GM23338 (cell line): ENCODE data around the gene CLEC12A. TPM values are rescaled to one million over a fixed set of nuclear protein-coding genes. Genes with fewer than 3 reads are reported as not detected.

Source experiments
- ATAC-seq: fragments of 200-7000 bp; cut with Tn5 transposase; 3 replicates; pipeline ENCODE4 v1.9.1; 2020
- DNase-seq: peaks from one replicate; pipeline ENCODE4 v3.0.0-alpha.2; 2015; ENCODE audit warnings: low spot score
- H2AFZ ChIP-seq: fragments of 200-600 bp; sonication (generic); 2 replicates; pipeline ENCODE4 v1.8.0; 2016; ENCODE audit warnings: antibody characterized with exemption, mild to moderate bottlenecking, moderate library complexity
- H3F3A ChIP-seq: fragments of 200-600 bp; sonication (generic); replicated peaks from 2 replicates; pipeline ENCODE4 v1.8.0; 2017; ENCODE audit warnings: antibody characterized with exemption, mixed run types, low read depth
- H3K27ac ChIP-seq: fragments of 200-600 bp; sonication (generic); 2 replicates; pipeline ENCODE4 v1.6.1; 2016; ENCODE audit warnings: low read depth
- H3K27me3 ChIP-seq: fragments of 200-600 bp; sonication (generic); 2 replicates; pipeline ENCODE4 v1.8.0; 2016; ENCODE audit warnings: mild to moderate bottlenecking, mixed run types, moderate library complexity; ENCODE audit not compliant: insufficient read depth
- H3K36me3 ChIP-seq: fragments of 200-600 bp; sonication (generic); 2 replicates; pipeline ENCODE4 v1.8.0; 2016; ENCODE audit warnings: mild to moderate bottlenecking; ENCODE audit not compliant: insufficient read depth
- H3K4me1 ChIP-seq: fragments of 200-600 bp; sonication (generic); 2 replicates; pipeline ENCODE4 v1.8.0; 2016; ENCODE audit warnings: mild to moderate bottlenecking, moderate library complexity; ENCODE audit not compliant: insufficient read depth
- H3K4me2 ChIP-seq: fragments of 200-600 bp; sonication (generic); 2 replicates; pipeline ENCODE4 v1.7.1; 2017; ENCODE audit warnings: mixed run types
- H3K4me3 ChIP-seq: fragments of 200-600 bp; sonication (generic); 2 replicates; pipeline ENCODE4 v1.6.1; 2016; ENCODE audit warnings: mixed run types
- H3K79me2 ChIP-seq: fragments of 200-600 bp; sonication (generic); replicated peaks from 2 replicates; pipeline ENCODE4 v1.8.0; 2017; ENCODE audit warnings: mild to moderate bottlenecking; ENCODE audit not compliant: insufficient read depth
- H3K9me2 ChIP-seq: fragments of 200-600 bp; sonication (generic); 2 replicates; pipeline ENCODE4 v1.8.0; 2017; ENCODE audit not compliant: insufficient read depth
- H4K20me1 ChIP-seq: fragments of 200-600 bp; sonication (generic); replicated peaks from 2 replicates; pipeline ENCODE4 v1.8.0; 2017; ENCODE audit warnings: mild to moderate bottlenecking; ENCODE audit not compliant: insufficient read depth
- H3K27ac Mint-ChIP-seq: 2 replicates; pipeline ENCODE4 v1.8.0; 2020; ENCODE audit warnings: inconsistent platforms, mild to moderate bottlenecking, moderate library complexity, mixed read lengths
- H3K27me3 Mint-ChIP-seq: 3 replicates; pipeline ENCODE4 v1.8.0; 2022; ENCODE audit warnings: low read depth, mild to moderate bottlenecking, moderate library complexity, mixed read lengths, inconsistent platforms; ENCODE audit not compliant: insufficient read depth, poor library complexity
- H3K36me3 Mint-ChIP-seq: 3 replicates; pipeline ENCODE4 v1.8.0; 2021; ENCODE audit warnings: low read depth, mild to moderate bottlenecking, inconsistent platforms, moderate library complexity, mixed read lengths
- H3K4me1 Mint-ChIP-seq: 3 replicates; pipeline ENCODE4 v1.8.0; 2020; ENCODE audit warnings: mild to moderate bottlenecking, inconsistent platforms, mixed read lengths
- H3K4me3 Mint-ChIP-seq: 3 replicates; pipeline ENCODE4 v1.8.0; 2021; ENCODE audit warnings: moderate library complexity, mild to moderate bottlenecking, inconsistent platforms, mixed read lengths
- H3K9me3 Mint-ChIP-seq: 3 replicates; pipeline ENCODE4 v1.8.0; 2020; ENCODE audit warnings: moderate library complexity, mild to moderate bottlenecking, inconsistent platforms, mixed read lengths
- CREB1 ChIP-seq: fragments of 250-450 bp; sonication (Bioruptor Pico); IDR thresholded peaks from 2 replicates; pipeline ENCODE4 v1.5.0; 2020; ENCODE audit warnings: low read depth, mild to moderate bottlenecking, moderate library complexity
- CTCF ChIP-seq, 2 experiments: fragments of 200-600 bp in 1 of 2; sonication (generic) in 1 of 2; conservative IDR thresholded peaks; 2 replicates each; pipeline versions ENCODE4 v1.5.1 to v1.6.1; 2016 to 2017; ENCODE audit warnings: antibody characterized with exemption in 2 of 2, low read depth in 2 of 2, mild to moderate bottlenecking in 2 of 2, moderate library complexity in 1 of 2
- EZH2 ChIP-seq: fragments of 200-600 bp; sonication (generic); IDR thresholded peaks from one replicate; pipeline ENCODE4 v1.8.0; 2017; ENCODE audit warnings: antibody characterized with exemption, mild to moderate bottlenecking, low read depth; ENCODE audit not compliant: unreplicated experiment
- EZH2phosphoT487 ChIP-seq: fragments of 200-600 bp; sonication (generic); IDR thresholded peaks from one replicate; pipeline ENCODE4 v1.8.1; 2018; ENCODE audit warnings: antibody characterized with exemption; ENCODE audit not compliant: unreplicated experiment
- JUNB ChIP-seq: IDR thresholded peaks from one replicate; pipeline ENCODE4 v1.6.1; 2016; ENCODE audit warnings: antibody characterized with exemption; ENCODE audit not compliant: unreplicated experiment
- NANOG ChIP-seq: IDR thresholded peaks from 2 replicates; pipeline ENCODE4 v1.6.1; 2016; ENCODE audit warnings: antibody characterized with exemption, borderline replicate concordance
- POLR2AphosphoS5 ChIP-seq: IDR thresholded peaks from 2 replicates; pipeline ENCODE4 v1.6.1; 2016; ENCODE audit warnings: antibody characterized with exemption, low read depth
- STAT1 ChIP-seq: IDR thresholded peaks from one replicate; pipeline ENCODE4 v1.6.1; 2016; ENCODE audit warnings: antibody characterized with exemption; ENCODE audit not compliant: unreplicated experiment
- ZNF114 ChIP-seq: fragments of 250-450 bp; sonication (Bioruptor Pico); IDR thresholded peaks from 2 replicates; pipeline ENCODE4 v1.5.0; 2020; ENCODE audit warnings: mild to moderate bottlenecking, moderate library complexity
- ZNF331 ChIP-seq: fragments of 250-450 bp; sonication (Bioruptor Pico); IDR thresholded peaks from 2 replicates; pipeline ENCODE4 v1.5.0; 2020; ENCODE audit warnings: low read depth, mild to moderate bottlenecking, moderate library complexity
- polyA plus RNA-seq: library from polyadenylated mRNA; unstranded; fragments of >200 nt; fragmentation: Nextera tagmentation; extraction: Ambion mirVana; gene quantifications from 2 replicates; pipeline ENCODE4 v1.2.1, GENCODE V29; 2016
- total RNA-seq: library from RNA; depleted of rRNA; stranded (reverse); fragments of >200 nt; shearing (Covaris generic); gene quantifications from 2 replicates; pipeline ENCODE4 v1.2.3, GENCODE V29; 2014
- TF ChIP-seq, protein P1 (sequence below): IDR thresholded peaks from one replicate; pipeline ENCODE4 v1.6.1; 2018; ENCODE audit warnings: antibody characterized with exemption; ENCODE audit not compliant: unreplicated experiment
- TF ChIP-seq, protein P2 (sequence below): IDR thresholded peaks from 2 replicates; pipeline ENCODE4 v1.6.1; 2016; ENCODE audit warnings: antibody characterized with exemption
- TF ChIP-seq, protein P3 (sequence below): fragments of 250-450 bp; sonication (Bioruptor Pico); IDR thresholded peaks from 2 replicates; pipeline ENCODE4 v1.5.0; 2020; ENCODE audit warnings: mild to moderate bottlenecking, moderate library complexity

The CLEC12A gene
- total and polyA plus RNA-seq, 2 experiments from 2014 or later: not detected

DNA sequence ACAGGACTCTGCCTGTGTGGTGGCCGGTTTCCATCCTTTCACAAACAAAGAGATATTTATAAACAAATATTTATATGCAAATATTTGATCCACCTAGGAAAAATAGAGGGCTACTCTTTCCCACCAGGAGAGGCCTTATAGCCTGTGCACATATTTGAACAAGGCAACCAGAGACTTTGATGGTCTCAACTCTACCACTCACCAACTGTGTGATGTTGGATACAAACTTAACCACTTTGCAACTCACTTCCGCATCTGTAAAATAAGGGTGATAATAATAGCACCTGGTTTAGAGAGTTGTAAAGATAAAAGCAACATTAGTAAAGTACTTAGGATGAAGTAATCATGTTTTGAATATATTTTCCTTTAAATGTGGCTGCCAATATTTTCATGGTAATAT is 1.5 kb upstream of the CLEC12A start:
- H3K4me3 ChIP-seq: no peak overlapping the region
- H3K4me2 ChIP-seq: no peak overlapping the region
- H3K9me3 Mint-ChIP-seq: peaks cover 14% of the 10 kb centered on the region; the same call in 2 of the 3 replicates
- peaks cover 7% of the 10 kb centered on the region; the same call in 2 of the 3 replicates for H3K36me3 Mint-ChIP-seq
- H3K27ac Mint-ChIP-seq: no peak overlapping the region
- no peaks in the 10 kb centered on the region; the same call in 1 of the 2 replicates for H3K4me1 ChIP-seq
- H3K27ac ChIP-seq: no peak overlapping the region
- no peaks in the 10 kb centered on the region for H4K20me1 ChIP-seq
- H3K27me3 ChIP-seq: no peaks in the 10 kb centered on the region
- H3F3A ChIP-seq: no peaks in the 10 kb centered on the region
- DNase-seq: no peak
- peaks cover 3% of the 10 kb centered on the region for H3K27me3 Mint-ChIP-seq
- H2AFZ ChIP-seq: no peak overlapping the region
- no peaks in the 10 kb centered on the region; the same call in 2 of the 3 replicates for H3K4me1 Mint-ChIP-seq
- no peak overlapping the region for H3K4me3 Mint-ChIP-seq
- H3K79me2 ChIP-seq: no peaks in the 10 kb centered on the region
- ATAC-seq: no peak
- no peaks in the 10 kb centered on the region for H3K36me3 ChIP-seq
- no peak for TF ChIP-seq CTCF (conservative IDR thresholded peaks at IDR 0.05; ENCODE audit: low read depth in 2 of 2)
- TF ChIP-seq, protein P1, sequence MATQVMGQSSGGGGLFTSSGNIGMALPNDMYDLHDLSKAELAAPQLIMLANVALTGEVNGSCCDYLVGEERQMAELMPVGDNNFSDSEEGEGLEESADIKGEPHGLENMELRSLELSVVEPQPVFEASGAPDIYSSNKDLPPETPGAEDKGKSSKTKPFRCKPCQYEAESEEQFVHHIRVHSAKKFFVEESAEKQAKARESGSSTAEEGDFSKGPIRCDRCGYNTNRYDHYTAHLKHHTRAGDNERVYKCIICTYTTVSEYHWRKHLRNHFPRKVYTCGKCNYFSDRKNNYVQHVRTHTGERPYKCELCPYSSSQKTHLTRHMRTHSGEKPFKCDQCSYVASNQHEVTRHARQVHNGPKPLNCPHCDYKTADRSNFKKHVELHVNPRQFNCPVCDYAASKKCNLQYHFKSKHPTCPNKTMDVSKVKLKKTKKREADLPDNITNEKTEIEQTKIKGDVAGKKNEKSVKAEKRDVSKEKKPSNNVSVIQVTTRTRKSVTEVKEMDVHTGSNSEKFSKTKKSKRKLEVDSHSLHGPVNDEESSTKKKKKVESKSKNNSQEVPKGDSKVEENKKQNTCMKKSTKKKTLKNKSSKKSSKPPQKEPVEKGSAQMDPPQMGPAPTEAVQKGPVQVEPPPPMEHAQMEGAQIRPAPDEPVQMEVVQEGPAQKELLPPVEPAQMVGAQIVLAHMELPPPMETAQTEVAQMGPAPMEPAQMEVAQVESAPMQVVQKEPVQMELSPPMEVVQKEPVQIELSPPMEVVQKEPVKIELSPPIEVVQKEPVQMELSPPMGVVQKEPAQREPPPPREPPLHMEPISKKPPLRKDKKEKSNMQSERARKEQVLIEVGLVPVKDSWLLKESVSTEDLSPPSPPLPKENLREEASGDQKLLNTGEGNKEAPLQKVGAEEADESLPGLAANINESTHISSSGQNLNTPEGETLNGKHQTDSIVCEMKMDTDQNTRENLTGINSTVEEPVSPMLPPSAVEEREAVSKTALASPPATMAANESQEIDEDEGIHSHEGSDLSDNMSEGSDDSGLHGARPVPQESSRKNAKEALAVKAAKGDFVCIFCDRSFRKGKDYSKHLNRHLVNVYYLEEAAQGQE: no peak
- TF ChIP-seq, protein P2, sequence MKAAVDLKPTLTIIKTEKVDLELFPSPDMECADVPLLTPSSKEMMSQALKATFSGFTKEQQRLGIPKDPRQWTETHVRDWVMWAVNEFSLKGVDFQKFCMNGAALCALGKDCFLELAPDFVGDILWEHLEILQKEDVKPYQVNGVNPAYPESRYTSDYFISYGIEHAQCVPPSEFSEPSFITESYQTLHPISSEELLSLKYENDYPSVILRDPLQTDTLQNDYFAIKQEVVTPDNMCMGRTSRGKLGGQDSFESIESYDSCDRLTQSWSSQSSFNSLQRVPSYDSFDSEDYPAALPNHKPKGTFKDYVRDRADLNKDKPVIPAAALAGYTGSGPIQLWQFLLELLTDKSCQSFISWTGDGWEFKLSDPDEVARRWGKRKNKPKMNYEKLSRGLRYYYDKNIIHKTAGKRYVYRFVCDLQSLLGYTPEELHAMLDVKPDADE: no peak
- no peak for TF ChIP-seq STAT1
- no peak for TF ChIP-seq EZH2phosphoT487
- no peak for TF ChIP-seq ZNF114 (CRISPR knock-in tag)
- TF ChIP-seq ZNF331 (CRISPR knock-in tag): no peak
- no peak for TF ChIP-seq NANOG
- no peak for TF ChIP-seq POLR2AphosphoS5
- no peak for TF ChIP-seq JUNB
- TF ChIP-seq, protein P3, sequence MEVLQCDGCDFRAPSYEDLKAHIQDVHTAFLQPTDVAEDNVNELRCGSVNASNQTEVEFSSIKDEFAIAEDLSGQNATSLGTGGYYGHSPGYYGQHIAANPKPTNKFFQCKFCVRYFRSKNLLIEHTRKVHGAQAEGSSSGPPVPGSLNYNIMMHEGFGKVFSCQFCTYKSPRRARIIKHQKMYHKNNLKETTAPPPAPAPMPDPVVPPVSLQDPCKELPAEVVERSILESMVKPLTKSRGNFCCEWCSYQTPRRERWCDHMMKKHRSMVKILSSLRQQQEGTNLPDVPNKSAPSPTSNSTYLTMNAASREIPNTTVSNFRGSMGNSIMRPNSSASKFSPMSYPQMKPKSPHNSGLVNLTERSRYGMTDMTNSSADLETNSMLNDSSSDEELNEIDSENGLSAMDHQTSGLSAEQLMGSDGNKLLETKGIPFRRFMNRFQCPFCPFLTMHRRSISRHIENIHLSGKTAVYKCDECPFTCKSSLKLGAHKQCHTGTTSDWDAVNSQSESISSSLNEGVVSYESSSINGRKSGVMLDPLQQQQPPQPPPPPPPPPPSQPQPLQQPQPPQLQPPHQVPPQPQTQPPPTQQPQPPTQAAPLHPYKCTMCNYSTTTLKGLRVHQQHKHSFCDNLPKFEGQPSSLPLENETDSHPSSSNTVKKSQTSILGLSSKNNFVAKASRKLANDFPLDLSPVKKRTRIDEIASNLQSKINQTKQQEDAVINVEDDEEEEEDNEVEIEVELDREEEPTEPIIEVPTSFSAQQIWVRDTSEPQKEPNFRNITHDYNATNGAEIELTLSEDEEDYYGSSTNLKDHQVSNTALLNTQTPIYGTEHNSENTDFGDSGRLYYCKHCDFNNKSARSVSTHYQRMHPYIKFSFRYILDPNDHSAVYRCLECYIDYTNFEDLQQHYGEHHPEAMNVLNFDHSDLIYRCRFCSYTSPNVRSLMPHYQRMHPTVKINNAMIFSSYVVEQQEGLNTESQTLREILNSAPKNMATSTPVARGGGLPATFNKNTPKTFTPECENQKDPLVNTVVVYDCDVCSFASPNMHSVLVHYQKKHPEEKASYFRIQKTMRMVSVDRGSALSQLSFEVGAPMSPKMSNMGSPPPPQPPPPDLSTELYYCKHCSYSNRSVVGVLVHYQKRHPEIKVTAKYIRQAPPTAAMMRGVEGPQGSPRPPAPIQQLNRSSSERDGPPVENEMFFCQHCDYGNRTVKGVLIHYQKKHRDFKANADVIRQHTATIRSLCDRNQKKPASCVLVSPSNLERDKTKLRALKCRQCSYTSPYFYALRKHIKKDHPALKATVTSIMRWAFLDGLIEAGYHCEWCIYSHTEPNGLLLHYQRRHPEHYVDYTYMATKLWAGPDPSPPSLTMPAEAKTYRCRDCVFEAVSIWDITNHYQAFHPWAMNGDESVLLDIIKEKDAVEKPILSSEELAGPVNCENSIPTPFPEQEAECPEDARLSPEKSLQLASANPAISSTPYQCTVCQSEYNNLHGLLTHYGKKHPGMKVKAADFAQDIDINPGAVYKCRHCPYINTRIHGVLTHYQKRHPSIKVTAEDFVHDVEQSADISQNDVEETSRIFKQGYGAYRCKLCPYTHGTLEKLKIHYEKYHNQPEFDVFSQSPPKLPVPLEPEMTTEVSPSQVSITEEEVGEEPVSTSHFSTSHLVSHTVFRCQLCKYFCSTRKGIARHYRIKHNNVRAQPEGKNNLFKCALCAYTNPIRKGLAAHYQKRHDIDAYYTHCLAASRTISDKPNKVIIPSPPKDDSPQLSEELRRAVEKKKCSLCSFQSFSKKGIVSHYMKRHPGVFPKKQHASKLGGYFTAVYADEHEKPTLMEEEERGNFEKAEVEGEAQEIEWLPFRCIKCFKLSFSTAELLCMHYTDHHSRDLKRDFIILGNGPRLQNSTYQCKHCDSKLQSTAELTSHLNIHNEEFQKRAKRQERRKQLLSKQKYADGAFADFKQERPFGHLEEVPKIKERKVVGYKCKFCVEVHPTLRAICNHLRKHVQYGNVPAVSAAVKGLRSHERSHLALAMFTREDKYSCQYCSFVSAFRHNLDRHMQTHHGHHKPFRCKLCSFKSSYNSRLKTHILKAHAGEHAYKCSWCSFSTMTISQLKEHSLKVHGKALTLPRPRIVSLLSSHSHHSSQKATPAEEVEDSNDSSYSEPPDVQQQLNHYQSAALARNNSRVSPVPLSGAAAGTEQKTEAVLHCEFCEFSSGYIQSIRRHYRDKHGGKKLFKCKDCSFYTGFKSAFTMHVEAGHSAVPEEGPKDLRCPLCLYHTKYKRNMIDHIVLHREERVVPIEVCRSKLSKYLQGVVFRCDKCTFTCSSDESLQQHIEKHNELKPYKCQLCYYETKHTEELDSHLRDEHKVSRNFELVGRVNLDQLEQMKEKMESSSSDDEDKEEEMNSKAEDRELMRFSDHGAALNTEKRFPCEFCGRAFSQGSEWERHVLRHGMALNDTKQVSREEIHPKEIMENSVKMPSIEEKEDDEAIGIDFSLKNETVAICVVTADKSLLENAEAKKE: no peak
- no peak for TF ChIP-seq EZH2
- TF ChIP-seq CREB1 (CRISPR knock-in tag): no peak
- H3K9me2 ChIP-seq: no peaks in the 10 kb centered on the region
